Measurements from ENCODE around the gene GALR2. TPM values are rescaled to one million over a fixed set of nuclear protein-coding genes. Genes with fewer than 3 reads are reported as not detected.
A peak's percentile ranks its signal among the peaks of the same experiment; 100 is the strongest.
"Not testable (repeated sequence)": the region's sequence is repeated elsewhere in the genome, so short reads cannot be mapped to it uniquely, and the experiment has no call there.

The GALR2 gene
- polyA plus RNA-seq, 3 donors from 2014 or later: 0.18 TPM; not detected in 2

- H3K4me3 Mint-ChIP-seq: peak overlapping the region in 1 of 5 donors; percentile 7
- H3K9me3 Mint-ChIP-seq: no peaks in the 10 kb centered on the region
- peaks cover 6% of the 10 kb centered on the region in 2 donors for H3K4me1 Mint-ChIP-seq
- no peaks in the 10 kb centered on the region for H3K27me3 Mint-ChIP-seq (ENCODE audit: low read depth in 3 of 3)
- DNase-seq: no peak
- H3K36me3 Mint-ChIP-seq: peaks cover 25 to 42% (median 27%) of the 10 kb centered on the region in 3 donors
- H3K27ac Mint-ChIP-seq: peak overlapping the region in 1 of 6 donors; percentile 32
Measured at GRCh38 chr17:76063875-76064546, 10.6 kb upstream of the GALR2 start.

DNA sequence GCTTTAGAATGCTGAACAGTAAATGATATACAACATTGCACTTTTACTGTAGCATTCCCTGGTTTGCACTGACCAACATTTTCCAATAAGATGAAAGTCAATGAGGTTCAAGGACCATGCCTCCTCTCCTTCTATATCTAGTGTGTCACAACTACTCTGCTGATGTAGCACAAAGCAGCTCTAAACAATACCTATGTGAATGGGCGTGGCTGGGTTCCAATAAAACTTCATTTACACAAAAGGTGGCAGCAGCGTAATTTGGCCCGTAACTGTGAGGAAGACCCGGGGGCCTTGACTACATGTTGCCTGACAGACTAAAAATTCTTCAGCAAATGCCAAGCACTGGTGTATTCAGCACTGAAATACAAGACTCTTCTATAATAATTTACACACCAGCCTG, 8.8 kb upstream of the GALR2 start:
- DNase-seq: no peak
- peaks cover 12 to 15% of the 10 kb centered on the region in 2 donors for H3K4me1 Mint-ChIP-seq
- no peaks in the 10 kb centered on the region for H3K9me3 Mint-ChIP-seq
- H3K27me3 Mint-ChIP-seq (ENCODE audit: low read depth in 3 of 3): no peaks in the 10 kb centered on the region
- peaks cover 19 to 35% (median 22%) of the 10 kb centered on the region in 3 donors for H3K36me3 Mint-ChIP-seq
- H3K4me3 Mint-ChIP-seq: no peak overlapping the region
- no peak overlapping the region for H3K27ac Mint-ChIP-seq

DNA sequence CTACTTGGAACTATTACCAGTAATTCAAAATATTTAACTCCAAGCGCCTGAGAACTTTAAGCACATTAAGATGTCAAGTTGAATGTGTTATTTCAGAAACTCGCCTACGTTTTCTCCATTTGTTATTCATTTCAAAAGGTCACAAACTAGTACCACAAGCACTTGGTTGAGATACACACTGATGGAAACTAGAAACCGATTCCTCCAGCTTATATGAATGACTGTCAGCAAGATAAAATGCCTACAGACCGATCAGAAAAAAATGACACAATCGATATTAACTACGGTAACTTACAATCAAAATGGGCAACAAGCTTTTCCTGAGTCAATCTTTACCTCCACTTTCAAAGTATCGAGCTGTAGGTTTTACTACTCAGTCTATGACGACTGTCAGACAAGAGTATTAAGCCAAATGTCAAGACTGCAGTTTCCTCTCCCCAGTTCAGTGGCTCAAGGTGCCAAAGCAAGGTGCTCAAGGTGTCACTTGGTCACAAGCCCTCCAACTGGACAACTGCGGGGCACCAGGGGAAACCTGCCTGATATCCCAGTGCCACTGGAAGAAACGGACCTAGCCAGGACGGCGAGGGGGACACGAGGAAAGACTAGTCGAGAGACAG, 2.9 kb upstream of the GALR2 start:
- Mint-ChIP-seq H3K9me3 (no peaks in the 10 kb centered on the region), H3K4me1 (peaks cover 38 to 39% of the 10 kb centered on the region in 2 donors), H3K27ac (peak overlapping the region; percentile 85 to 97 (median 92)), H3K4me3 (peak overlapping the region; percentile 90 to 97 (median 95)), H3K27me3 (ENCODE audit: low read depth in 3 of 3) (peaks cover 11 to 22% (median 13%) of the 10 kb centered on the region in 3 donors), H3K36me3 (peaks cover 0 to 5% (median 5%) of the 10 kb centered on the region in 3 donors)
- DNase-seq: peak in 1 of 3 donors; percentile 23

GRCh38 chr17:76072148-76072858, 2.3 kb upstream of the GALR2 start, which contains the start of gene SRP68:
SRP68 (minus strand) TSS chr17:76072517; CDS start chr17:76072491, 26 bp downstream.
- H3K4me1 Mint-ChIP-seq: peaks cover 44 to 45% of the 10 kb centered on the region in 2 donors
- peaks cover 15 to 29% (median 17%) of the 10 kb centered on the region in 3 donors for H3K27me3 Mint-ChIP-seq (ENCODE audit: low read depth in 3 of 3)
- peak; percentile 79 to 83 (median 81) for DNase-seq
- H3K27ac Mint-ChIP-seq: peak within 1 kb of the TSS; percentile 85 to 97 (median 92)
- peaks cover 0 to under 1% (median 0%) of the 10 kb centered on the region in 3 donors for H3K36me3 Mint-ChIP-seq
- H3K9me3 Mint-ChIP-seq: no peaks in the 10 kb centered on the region
- H3K4me3 Mint-ChIP-seq: peak within 1 kb of the TSS; percentile 90 to 97 (median 95)

GRCh38 chr17:76075364-76076145, 974 bp downstream of the GALR2 start:
- peak overlapping the region in 1 of 6 donors; percentile 13 for H3K27ac Mint-ChIP-seq
- no peaks in the 10 kb centered on the region for H3K36me3 Mint-ChIP-seq
- H3K4me3 Mint-ChIP-seq: peak overlapping the region in 3 of 5 donors; percentile 6 to 69 (median 20)
- H3K27me3 Mint-ChIP-seq (ENCODE audit: low read depth in 3 of 3): peaks cover 22 to 40% (median 26%) of the 10 kb centered on the region in 3 donors
- H3K4me1 Mint-ChIP-seq: peaks cover 34 to 38% of the 10 kb centered on the region in 2 donors
- DNase-seq: no peak
- H3K9me3 Mint-ChIP-seq: no peaks in the 10 kb centered on the region

GRCh38 chr17:76076146-76076764, 1.7 kb downstream of the GALR2 start:
- Mint-ChIP-seq H3K4me1 (peaks cover 27 to 31% of the 10 kb centered on the region in 2 donors), H3K36me3 (no peaks in the 10 kb centered on the region), H3K9me3 (no peaks in the 10 kb centered on the region), H3K27me3 (ENCODE audit: low read depth in 3 of 3) (peaks cover 22 to 42% (median 26%) of the 10 kb centered on the region in 3 donors), H3K27ac (peak overlapping the region in 1 of 6 donors; percentile 79), H3K4me3 (peak overlapping the region in 2 of 5 donors; percentile 46 to 67)
- no peak for DNase-seq

GRCh38 chr17:76076765-76077583, 2.4 kb downstream of the GALR2 start:
- Mint-ChIP-seq H3K27ac (peak overlapping the region in 3 of 6 donors; percentile 22 to 79 (median 31)), H3K4me1 (peaks cover 20 to 24% of the 10 kb centered on the region in 2 donors), H3K4me3 (peak overlapping the region in 4 of 5 donors; percentile 58 to 72 (median 69)), H3K36me3 (no peaks in the 10 kb centered on the region), H3K9me3 (no peaks in the 10 kb centered on the region), H3K27me3 (ENCODE audit: low read depth in 3 of 3) (peaks cover 22 to 45% (median 26%) of the 10 kb centered on the region in 3 donors)
- DNase-seq: peak; percentile 31 to 49 (median 45)

DNA sequence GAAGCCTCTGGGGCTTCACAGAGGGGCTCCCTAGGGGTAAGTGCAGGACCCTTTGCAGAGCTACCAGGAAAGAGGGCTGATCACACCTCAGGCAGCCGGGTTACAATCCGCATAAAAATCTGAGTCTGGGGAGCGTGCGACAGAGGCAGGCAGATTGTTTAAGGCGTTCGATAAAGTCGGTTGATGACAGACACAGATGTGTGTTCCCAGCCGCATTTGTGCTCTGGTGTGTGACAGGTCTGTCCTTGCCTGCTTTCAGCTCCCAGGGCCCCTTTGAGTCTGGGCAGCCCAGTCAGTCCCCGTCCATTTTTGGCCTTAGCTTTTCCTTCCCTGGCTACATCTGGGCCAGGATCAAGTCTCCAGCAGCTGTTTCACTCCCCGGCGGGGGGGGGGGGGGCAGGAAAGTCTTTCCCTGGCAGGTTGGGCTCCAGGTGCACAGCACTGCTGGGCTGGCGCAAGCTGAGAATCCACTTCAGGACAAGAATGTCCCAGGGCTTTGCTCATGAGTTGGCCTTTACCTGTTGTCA, 3.1 kb downstream of the GALR2 start:
- Mint-ChIP-seq H3K27me3 (ENCODE audit: low read depth in 3 of 3) (peaks cover 22 to 42% (median 26%) of the 10 kb centered on the region in 3 donors), H3K27ac (no peak overlapping the region), H3K4me1 (peaks cover 13 to 19% of the 10 kb centered on the region in 2 donors), H3K36me3 (no peaks in the 10 kb centered on the region), H3K4me3 (peak overlapping the region in 1 of 5 donors; percentile 58), H3K9me3 (no peaks in the 10 kb centered on the region)
- DNase-seq: no peak

- Mint-ChIP-seq H3K27me3 (ENCODE audit: low read depth in 3 of 3) (peaks cover 21 to 43% (median 26%) of the 10 kb centered on the region in 3 donors), H3K4me1 (peaks cover 9 to 15% of the 10 kb centered on the region in 2 donors)
- not testable (repeated sequence) for H3K27ac Mint-ChIP-seq, DNase-seq, H3K36me3 Mint-ChIP-seq, H3K4me3 Mint-ChIP-seq, H3K9me3 Mint-ChIP-seq
Measured at GRCh38 chr17:76078370-76078769, 3.8 kb downstream of the GALR2 start.

DNA sequence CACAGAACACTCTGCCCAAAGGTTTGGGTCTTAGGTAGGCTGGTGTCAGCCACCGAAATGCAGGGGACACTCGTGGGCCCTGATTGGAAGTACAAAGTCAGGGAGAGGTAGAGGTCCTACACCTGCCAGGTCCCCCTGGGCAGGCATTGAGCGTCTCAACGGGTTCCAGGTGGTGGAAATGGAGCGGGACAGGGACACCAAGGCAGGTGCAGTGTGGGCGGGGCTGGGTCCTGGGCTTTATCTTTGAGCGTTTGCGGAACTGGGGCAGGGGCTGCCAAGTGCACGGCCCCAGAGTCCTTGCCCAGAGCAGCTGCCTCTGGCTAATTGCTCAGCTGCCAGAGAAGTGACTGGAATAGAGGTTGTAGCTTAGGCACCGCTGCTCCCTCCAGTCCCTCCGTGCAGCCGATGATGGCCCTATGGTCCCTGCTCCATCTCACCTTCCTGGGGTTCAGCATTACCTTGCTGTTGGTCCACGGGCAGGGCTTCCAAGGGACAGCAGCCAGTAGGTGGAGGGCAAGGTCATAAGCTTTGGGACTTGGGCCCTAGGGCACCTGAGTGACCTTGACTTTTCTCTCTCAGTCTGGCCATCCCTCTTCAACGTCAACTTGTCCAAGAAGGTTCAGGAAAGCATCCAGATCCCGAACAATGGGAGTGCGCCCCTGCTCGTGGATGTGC, 4.4 kb downstream of the GALR2 start, which contains the start of gene ZACN:
Gene ZACN (plus strand): TSS at position 323 of the 675 bp plus-strand sequence. CDS start 83 bp downstream, at position 406.
- H3K4me3 Mint-ChIP-seq: no peak within 1 kb of the TSS
- no peaks in the 10 kb centered on the region for H3K36me3 Mint-ChIP-seq
- no peaks in the 10 kb centered on the region for H3K9me3 Mint-ChIP-seq
- DNase-seq: no peak
- H3K27ac Mint-ChIP-seq: no peak within 1 kb of the TSS
- H3K27me3 Mint-ChIP-seq (ENCODE audit: low read depth in 3 of 3): peaks cover 19 to 39% (median 26%) of the 10 kb centered on the region in 3 donors
- H3K4me1 Mint-ChIP-seq: peaks cover 9 to 15% of the 10 kb centered on the region in 2 donors

GRCh38 chr17:76079535-76079955, 5.0 kb downstream of the GALR2 start:
- H3K27ac Mint-ChIP-seq: no peak overlapping the region
- peaks cover 0 to 4% (median 4%) of the 10 kb centered on the region in 3 donors for H3K36me3 Mint-ChIP-seq
- H3K4me1 Mint-ChIP-seq: peaks cover 9 to 15% of the 10 kb centered on the region in 2 donors
- H3K27me3 Mint-ChIP-seq (ENCODE audit: low read depth in 3 of 3): peaks cover 19 to 39% (median 26%) of the 10 kb centered on the region in 3 donors
- no peak overlapping the region for H3K4me3 Mint-ChIP-seq
- DNase-seq: no peak
- H3K9me3 Mint-ChIP-seq: no peaks in the 10 kb centered on the region
